T-helper 9 cell (primary cell): Measurements from ENCODE around the gene BTBD9.
"Not testable (repeated sequence)": the region's sequence is repeated elsewhere in the genome, so short reads cannot be mapped to it uniquely, and the experiment has no call there.

ENCODE experiments used
- DNase-seq: peaks from one replicate; pipeline ENCODE4 v3.0.0-alpha.2; 2020

The BTBD9 gene

DNA sequence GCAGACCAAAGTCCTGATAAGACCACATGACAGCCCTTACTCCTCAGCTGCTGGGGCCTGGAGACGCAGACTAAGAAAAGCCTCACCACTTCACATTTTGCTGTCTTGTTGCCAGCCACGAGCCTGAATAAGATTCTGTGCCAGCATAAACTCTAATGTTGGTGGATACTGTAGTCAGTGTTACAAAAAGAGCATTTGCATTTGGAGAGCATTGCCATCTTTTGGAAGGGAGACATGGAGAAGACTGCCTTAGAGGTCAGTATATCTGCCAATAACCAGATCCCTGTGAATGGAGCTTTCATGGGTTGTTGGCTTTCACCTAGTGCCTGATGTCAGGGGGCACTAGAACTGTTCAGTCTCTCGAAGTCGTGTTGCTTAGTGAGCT is 505.0 kb downstream of the BTBD9 start:
- DNase-seq, result no peak

DNA sequence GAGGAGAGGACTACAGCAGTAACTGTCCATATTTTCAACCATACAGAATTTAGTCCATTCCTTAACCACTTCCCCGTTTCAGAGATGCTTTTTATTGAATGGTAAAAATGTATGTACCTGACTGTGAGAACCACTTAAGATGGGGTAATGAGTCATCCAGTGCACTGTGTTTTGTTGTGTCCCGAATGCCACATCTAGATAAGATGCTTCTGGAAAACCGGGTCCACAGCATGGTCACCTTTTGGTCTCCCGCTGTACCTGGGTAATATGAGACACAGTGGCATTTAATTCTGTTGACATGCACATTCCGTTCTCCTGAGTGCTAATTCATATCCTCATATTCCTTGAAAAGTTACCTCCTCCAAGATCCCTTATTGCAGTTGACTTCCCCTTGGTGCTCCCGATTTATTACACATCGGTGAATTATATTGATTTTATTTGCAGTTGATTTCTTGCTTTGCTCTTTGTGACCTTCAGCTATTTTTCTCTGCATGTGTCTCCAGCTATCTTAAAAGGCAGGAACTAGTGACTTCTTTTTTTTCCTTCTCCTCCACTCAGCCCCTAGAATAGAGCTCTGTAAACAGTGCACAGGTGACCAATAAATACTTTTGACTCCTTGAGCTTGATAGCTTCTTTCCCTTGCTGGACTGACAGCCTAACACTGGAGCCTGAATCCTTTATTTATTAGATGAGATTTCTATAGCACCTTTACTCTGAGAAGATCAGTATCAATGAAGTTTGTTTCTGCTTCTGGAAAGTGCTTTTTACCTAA is 505.6 kb downstream of the BTBD9 start:
- DNase-seq, result no peak

DNA sequence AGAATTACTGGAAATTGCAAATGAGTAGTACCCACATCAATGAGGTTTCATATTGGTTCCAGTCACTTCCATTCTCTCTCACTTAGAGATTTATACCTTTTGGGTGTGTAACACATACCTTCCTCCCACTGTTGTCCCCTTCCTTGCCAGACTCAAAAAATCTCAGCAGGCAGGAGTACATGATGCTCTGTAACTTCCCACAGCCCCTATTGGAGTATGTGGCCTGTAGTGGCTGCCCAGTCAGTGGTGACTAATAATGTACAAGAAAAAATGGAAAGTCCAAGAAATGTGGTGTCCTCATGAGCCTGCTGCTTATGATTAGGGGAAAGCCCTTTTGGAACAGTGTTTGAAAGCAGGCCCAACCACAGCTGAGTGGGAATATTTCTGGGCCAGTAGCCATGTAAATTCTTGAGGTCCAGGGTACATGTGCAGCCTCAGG is 508.2 kb downstream of the BTBD9 start:
- DNase-seq, result no peak

DNA sequence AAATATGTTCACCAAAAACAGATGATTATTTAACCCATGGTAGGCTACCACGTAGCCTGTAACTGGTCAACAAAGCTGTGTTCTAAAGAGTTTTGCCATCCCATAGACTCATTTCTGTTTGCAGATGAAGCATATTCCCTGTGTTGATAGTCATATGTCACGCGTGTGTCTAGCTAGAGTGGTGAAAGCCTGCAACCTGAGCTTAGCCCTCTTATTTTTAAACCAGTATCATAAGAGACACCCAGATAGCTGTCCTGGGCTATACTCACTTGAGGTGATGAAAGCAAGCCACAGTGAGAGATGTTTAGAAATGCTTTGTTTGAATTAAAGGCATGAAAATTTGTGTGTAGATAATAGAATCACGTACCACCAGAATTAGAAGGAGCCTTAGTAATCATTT is 512.4 kb downstream of the BTBD9 start:
- no peak for DNase-seq

DNA sequence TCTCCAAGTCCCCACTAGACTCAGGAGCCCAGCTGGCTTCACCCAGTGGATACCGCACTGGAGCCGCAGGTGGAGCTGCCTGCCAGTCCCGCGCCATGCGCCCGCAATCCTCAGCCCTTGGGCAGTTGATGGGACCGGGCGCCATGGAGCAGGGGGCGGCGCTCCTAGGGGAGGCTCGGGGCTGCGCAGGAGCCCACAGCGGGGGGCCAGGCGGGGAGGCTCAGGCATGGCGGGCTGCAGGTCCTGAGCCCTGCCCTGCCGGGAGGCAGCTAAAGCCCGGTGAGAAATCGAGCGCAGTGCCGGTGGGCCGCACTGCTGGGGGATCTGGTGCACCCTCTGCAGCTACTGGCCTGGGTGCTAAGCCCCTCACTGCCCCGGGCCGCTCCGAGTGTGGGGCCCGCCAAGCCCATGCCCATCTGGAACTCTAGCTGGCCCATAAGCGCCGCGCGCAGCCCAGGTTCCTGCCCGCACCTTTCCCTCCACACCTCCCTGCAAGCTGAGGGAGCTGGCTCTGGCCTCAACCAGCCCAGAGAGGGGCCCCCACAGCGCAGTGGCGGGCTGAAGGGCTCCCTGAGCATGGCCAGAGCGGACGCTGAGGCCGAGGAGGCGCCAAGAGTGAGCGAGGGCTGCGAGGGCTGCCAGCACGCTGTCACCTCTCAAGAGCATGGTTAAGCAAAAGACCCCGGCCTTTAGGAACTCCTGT is 515.4 kb downstream of the BTBD9 start:
- DNase-seq, result not testable (repeated sequence)

DNA sequence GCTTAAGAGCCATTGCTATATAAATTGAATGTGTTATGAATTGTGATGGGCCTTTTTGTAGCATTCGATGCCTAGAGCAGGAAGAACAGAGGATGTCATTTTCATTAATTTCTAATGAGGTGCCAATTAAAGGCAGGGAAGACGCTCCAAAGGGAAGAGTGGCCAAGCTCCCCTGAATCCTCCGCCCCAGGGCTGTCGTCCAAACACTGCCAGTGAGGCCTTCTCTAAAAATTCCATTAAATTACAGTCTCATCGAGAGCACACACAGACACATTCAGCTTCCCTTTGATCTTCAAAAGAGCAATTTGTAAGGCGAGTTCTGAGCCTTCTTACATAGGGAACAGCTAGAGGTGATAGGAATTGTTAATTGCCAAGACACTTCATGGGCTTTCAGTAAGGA is 520.2 kb downstream of the BTBD9 start:
- no peak for DNase-seq

DNA sequence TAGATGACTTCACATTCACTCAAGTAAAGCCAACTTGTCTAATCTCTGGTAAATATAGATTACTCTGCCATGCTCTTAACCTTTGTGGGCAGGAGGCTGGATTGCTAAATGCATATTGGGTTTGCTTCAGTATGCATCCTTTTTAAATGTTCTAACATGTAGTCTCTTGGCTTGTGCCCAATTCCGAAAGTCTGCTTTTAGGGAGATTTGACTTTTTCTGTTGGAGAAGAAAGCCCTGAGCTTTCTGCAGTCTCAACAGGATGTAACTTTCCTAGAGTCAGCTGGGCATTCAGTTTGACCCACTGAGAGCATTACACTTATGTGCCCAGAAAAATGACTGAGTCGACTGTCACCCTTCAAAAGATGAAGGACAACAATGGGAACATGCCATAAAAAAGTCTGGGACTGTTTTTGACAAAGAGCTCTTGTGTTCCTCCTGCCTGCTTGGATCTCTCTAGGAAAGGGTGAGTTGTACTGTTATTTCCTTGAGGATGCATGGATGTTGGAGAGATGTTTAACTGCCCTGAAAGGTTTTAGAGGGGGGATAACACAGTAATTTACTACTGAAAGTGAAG is 520.9 kb downstream of the BTBD9 start:
- DNase-seq, result no peak
